ENCODE measurements around the gene TPGS2. TPM values are rescaled to one million over a fixed set of nuclear protein-coding genes. Genes with fewer than 3 reads are reported as not detected.

Gene TPGS2
- total RNA-seq, 1 experiment from 2014 or later = 380 TPM

DNA sequence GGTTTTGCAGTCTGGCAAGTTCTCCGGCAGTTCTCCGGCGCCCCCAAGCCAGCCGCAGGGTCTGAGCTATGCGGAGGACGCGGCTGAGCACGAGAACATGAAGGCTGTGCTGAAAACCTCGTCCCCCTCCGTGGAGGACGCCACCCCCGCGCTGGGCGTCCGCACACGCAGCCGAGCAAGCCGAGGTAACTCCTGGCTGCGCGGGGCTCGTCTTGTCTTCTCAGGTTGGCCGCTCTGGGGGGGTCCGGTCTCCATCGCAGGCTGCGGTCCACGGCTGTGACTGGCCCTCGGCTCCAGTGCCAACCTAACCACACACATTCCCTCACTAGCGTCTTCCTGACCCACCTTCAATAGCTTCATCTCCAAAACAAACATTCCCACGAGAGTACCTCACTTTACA, 68.2 kb downstream of the TPGS2 start:
- Histone ChIP-seq H3K4me1 (replicated peaks) (peaks cover 21% of the 10 kb centered on the region), H3K27ac (no peak overlapping the region), H3K27me3 (replicated peaks) (no peaks in the 10 kb centered on the region), H3K4me3 (no peak overlapping the region), H3K9me3 (replicated peaks) (no peaks in the 10 kb centered on the region), H3K36me3 (no peaks in the 10 kb centered on the region)
- no peak for DNase-seq (ENCODE audit: low read depth in 1 of 2, low spot score in 2 of 2)

DNA sequence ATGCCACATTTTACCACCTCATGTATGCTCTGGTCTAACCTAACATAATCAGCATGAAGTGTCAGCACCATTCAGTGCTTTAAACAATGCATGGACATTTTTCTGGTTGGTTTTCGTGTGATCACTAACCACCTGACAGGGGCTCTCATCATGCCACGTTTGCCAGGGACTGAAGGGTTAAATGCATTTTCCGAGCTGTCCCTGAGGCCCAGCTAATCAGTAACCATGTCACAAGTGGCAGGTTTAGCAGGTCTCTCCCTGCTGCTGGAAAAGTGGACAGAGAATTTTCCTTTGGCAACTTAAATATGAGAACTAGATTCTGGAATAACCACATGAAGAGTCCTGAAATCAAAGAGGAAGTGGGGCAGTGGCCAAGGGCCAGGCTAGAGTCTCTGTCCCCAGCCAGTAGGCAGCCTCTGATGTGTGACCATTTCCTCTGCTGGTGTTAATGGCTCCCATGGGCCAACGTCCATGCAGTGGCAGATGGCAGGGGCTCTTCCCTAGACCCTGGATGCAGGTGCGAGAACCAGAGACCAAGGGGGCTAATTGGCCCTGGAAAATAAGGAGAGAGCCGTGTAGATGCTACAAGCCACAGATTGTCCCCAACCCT, 69.5 kb downstream of the TPGS2 start:
- H3K9me3 ChIP-seq (replicated peaks) = no peaks in the 10 kb centered on the region
- no peak overlapping the region for H3K27ac ChIP-seq
- no peaks in the 10 kb centered on the region for H3K27me3 ChIP-seq (replicated peaks)
- H3K4me3 ChIP-seq = no peak overlapping the region
- peaks cover 21% of the 10 kb centered on the region for H3K4me1 ChIP-seq (replicated peaks)
- no peaks in the 10 kb centered on the region for H3K36me3 ChIP-seq
- DNase-seq (ENCODE audit: low read depth in 1 of 2, low spot score in 2 of 2) = no peak

DNA sequence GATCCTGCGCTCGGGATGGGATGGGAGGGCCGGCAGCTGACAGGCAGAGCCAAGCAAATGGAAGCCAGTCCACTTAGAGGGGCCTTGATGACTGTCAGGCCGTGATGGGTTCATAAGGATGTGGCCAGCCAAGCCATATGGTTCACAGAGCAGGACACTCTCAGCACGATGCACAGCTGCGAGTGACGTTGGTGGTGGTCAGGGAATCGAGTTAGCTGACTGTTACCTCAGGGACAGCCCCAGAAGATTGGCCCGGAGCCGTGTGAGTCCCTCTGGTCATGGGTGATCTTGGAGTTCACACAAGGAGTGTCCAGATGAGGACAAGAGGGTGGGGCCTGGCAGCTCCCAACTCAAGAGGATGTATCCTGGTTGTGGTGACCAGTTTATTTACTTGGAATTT, 70.2 kb downstream of the TPGS2 start:
- H3K4me1 ChIP-seq (replicated peaks) = peaks cover 21% of the 10 kb centered on the region
- no peak overlapping the region for H3K4me3 ChIP-seq
- H3K27me3 ChIP-seq (replicated peaks) = no peaks in the 10 kb centered on the region
- H3K27ac ChIP-seq = no peak overlapping the region
- DNase-seq (ENCODE audit: low read depth in 1 of 2, low spot score in 2 of 2) = no peak
- no peaks in the 10 kb centered on the region for H3K36me3 ChIP-seq
- no peaks in the 10 kb centered on the region for H3K9me3 ChIP-seq (replicated peaks)

DNA sequence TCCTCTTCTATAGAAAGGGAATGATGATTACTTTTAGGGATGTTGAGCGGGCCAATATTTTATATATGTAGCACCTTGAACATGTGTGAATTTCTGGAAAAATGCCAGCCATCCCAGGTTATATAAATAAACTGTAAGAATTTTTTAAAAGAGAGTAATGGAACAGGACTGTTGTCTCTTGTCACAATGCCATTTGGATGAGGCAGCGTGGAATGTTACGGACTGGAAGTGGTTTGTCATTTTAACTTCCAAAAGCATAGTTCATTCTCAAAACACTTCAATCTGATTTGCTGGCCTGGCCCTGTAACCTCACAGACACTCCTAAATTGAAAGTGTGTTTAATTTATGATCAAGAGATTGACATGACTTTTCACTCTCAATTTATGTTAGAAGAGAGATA, 70.8 kb downstream of the TPGS2 start:
- Histone ChIP-seq H3K4me1 (replicated peaks) (peaks cover 21% of the 10 kb centered on the region), H3K27me3 (replicated peaks) (no peaks in the 10 kb centered on the region), H3K36me3 (no peaks in the 10 kb centered on the region), H3K9me3 (replicated peaks) (no peaks in the 10 kb centered on the region), H3K27ac (no peak overlapping the region), H3K4me3 (no peak overlapping the region)
- DNase-seq (ENCODE audit: low read depth in 1 of 2, low spot score in 2 of 2) = no peak

DNA sequence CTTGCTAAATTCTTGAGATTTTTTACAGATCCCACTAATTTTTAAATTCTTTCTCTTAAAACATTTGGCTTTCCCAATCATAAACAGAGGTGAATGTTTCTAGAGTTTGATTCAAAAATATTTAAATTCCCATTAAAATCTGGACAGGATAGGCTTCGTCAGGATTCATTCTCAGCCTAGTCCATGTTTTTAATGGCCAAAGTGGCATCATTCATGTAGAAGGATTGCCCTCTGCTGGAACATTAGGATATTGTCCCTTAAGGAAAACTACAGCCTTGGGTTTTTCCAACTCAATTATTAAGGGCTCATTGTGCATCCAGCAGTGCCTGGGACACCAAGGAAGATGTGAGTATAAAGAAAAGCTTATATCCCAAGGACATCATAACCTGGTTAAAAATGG, 71.7 kb downstream of the TPGS2 start:
- H3K36me3 ChIP-seq = no peaks in the 10 kb centered on the region
- no peak overlapping the region for H3K4me3 ChIP-seq
- H3K9me3 ChIP-seq (replicated peaks) = no peaks in the 10 kb centered on the region
- no peak overlapping the region for H3K27ac ChIP-seq
- peaks cover 21% of the 10 kb centered on the region for H3K4me1 ChIP-seq (replicated peaks)
- peak in 1 of 2 experiments; percentile 30 for DNase-seq (ENCODE audit: low read depth in 1 of 2, low spot score in 2 of 2)
- H3K27me3 ChIP-seq (replicated peaks) = no peaks in the 10 kb centered on the region

DNA sequence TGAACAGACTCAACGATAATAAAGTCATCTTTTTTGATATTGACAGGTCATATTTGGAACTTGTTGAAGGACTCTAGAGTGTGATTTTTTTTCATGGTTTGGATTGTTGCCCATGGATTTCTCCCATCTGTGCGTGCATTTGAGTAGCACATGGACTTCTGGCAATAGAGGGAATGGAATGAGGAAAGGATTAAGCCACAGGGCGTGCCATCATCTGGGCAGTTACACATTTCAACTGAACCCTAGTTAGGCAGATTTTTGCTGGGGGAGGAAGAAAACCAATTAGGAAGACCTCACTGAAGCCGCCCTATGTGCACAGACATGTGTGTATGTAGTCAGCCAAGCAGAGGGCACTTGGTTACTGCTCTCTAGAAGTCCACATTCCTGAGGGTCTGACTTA, 72.6 kb downstream of the TPGS2 start:
- Histone ChIP-seq H3K36me3 (no peaks in the 10 kb centered on the region), H3K4me1 (replicated peaks) (peaks cover 21% of the 10 kb centered on the region), H3K27me3 (replicated peaks) (no peaks in the 10 kb centered on the region), H3K27ac (no peak overlapping the region), H3K9me3 (replicated peaks) (no peaks in the 10 kb centered on the region), H3K4me3 (no peak overlapping the region)
- DNase-seq (ENCODE audit: low read depth in 1 of 2, low spot score in 2 of 2) = no peak

DNA sequence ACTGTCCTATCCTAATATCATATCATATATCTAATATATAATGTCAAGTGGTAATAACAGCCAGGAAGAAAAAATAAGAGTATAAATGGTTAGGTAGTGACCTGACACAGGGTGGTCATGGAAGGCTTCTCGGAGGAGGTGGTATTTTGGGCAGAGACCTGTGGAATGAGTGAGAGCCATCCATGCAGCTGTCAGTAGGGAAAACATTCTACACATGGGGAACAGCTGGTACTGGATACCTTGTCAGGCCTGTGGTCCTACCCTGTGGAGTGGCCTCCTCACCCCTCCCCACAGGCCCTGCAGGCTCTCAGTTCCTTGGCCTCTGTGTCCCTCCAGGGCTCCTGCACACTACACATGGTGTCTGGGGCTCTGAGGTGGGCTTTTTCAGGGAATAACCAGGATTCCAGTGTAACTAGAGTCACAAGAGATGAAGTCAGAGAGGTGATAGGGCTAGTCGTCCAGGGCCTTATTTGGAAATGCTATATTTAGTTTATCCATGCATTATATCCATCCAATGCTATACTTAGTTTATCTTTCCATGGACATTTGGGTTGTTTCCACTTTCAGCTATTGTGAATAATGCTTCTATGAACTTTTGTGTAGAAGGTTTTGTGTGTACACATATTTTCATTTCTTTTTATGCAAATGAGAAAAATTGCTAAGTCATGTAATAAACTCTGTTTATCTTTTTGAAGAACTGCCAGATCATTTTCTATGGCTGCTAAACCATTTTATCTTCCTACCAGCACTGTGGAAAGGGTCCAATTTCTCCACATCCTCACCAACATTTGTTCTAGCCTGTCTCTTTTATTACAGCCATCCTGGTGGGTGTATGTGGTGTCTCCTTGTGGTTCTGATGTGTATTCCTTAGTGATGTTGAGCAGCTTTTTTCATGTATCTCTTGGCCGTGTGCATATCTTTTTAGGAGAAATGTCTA, 75.6 kb downstream of the TPGS2 start:
- no peak for DNase-seq (ENCODE audit: low read depth in 1 of 2, low spot score in 2 of 2)
- no peaks in the 10 kb centered on the region for H3K9me3 ChIP-seq (replicated peaks)
- no peak overlapping the region for H3K4me3 ChIP-seq
- no peaks in the 10 kb centered on the region for H3K36me3 ChIP-seq
- no peak overlapping the region for H3K27ac ChIP-seq
- peaks cover 11% of the 10 kb centered on the region for H3K4me1 ChIP-seq (replicated peaks)
- H3K27me3 ChIP-seq (replicated peaks) = no peaks in the 10 kb centered on the region

DNA sequence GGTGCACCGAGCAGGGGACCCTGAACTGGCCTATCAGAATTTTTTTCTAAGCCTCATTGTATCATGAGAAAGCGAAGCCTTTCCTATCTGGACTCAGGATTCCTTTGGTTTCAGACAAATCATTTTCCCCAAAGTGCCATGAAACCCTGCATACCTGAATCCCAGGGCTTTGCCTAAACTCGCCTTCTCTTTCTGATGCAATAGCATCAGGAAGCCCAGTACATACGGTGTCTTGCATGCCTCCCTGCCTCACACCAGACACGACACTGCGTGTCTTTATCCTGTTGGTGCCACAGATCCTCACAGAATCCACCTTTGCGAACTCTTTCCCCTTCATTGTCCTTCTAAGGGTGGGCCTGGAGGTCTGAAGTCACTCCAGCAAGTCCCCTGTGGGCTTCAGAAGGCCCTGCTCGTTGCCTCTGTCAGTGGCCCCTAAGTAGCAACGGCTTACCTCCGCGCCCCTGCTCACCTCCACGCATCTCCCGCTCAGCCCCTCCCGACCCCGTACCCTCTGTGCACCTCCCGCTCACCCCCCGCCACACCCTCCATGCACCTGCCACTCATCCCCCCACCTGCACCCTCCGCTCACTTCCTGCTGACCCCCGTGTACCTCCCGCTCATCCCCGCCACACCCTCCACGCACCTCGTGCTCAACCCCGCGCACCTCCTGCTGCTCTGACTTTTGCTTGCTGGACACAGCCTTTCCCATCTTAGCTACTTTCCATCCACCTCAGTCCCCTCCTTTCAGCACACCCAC, 83.4 kb downstream of the TPGS2 start:
- DNase-seq (ENCODE audit: low read depth in 1 of 2, low spot score in 2 of 2) = no peak
- Histone ChIP-seq H3K27ac (no peak overlapping the region), H3K27me3 (replicated peaks) (no peaks in the 10 kb centered on the region), H3K4me3 (no peak overlapping the region), H3K9me3 (replicated peaks) (no peaks in the 10 kb centered on the region), H3K4me1 (replicated peaks) (no peaks in the 10 kb centered on the region), H3K36me3 (no peaks in the 10 kb centered on the region)

DNA sequence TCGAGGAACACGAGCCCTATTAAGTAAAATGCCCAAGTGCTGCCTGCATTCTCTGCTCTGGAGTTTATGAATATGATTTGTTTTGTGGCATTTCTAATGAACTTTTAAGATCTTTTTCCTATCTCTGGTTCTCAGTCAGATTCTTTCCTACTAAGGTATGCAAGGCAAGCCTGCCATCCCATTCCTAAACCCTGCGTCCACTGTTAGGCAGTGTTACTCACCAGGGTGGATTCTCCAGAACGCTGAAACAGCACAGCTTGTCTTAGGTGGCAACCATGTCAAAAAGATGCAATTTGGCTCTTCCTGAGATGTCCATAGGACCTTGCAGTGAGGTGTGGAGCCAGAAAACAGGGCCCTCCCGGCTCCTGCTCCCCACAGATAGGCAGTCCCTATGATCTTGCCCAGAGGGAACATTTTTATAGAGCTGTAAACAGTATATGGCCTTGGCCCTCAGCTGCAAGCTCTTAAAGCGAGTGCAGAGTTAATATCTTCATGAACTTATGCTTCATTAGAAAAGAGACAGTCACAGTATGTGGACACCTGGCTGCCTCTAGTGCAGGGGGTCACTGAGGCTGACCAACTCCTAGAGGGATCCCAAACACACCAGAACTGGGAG, 84.4 kb downstream of the TPGS2 start:
- H3K36me3 ChIP-seq = no peaks in the 10 kb centered on the region
- H3K27me3 ChIP-seq (replicated peaks) = no peaks in the 10 kb centered on the region
- no peak overlapping the region for H3K27ac ChIP-seq
- H3K4me3 ChIP-seq = no peak overlapping the region
- DNase-seq (ENCODE audit: low read depth in 1 of 2, low spot score in 2 of 2) = no peak
- H3K9me3 ChIP-seq (replicated peaks) = no peaks in the 10 kb centered on the region
- no peaks in the 10 kb centered on the region for H3K4me1 ChIP-seq (replicated peaks)

Other genes starting within 250 kb of the TPGS2 start
- 3.9 and 7.9 TPM in 2 replicates for gene KIAA1328, start 125 bp upstream of the TPGS2 start, total RNA-seq (2014; rRNA removed; shearing (Covaris generic))

Data from SJSA1 (cell line).